Measurements from ENCODE around the gene ELMOD3.
A peak's percentile ranks its signal among the peaks of the same experiment; 100 is the strongest.

DNA sequence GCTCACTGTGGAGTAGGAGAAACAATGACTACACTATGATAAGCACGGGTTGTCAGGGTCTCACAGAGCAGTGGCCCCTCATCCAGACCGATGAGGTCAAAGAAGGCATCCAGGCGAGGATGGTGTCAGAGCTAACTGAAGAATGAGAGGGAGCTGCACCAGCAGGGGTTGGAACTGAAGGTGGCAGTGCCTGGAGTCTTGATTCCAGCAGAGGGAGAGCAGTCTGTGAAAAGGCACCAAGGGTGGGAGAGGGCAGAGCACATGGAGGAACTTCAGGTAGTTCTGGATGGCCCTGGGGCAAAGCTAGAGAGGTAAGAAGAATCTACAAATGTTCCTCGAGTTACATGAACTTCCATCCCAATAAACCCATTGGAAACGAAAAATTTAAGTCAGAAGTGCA, 12.6 kb downstream of the ELMOD3 start:
- TF ChIP-seq RXRA (IDR thresholded peaks at IDR 0.05; ENCODE audit: insufficient read depth, low read depth, low read length) (no peak), POLR2A (IDR thresholded peaks at IDR 0.05; ENCODE audit: control extremely low read depth in 1 of 2, low read depth in 2 of 2, low read length in 2 of 2) (no peak), RAD21 (IDR thresholded peaks at IDR 0.05 in 1 of 2, conservative IDR thresholded peaks at IDR 0.05 in 1 of 2; ENCODE audit: low read depth in 2 of 2, low read length in 2 of 2) (no peak; a peak in 1 of 4 replicates)
- TF ChIP-seq, protein P1, sequence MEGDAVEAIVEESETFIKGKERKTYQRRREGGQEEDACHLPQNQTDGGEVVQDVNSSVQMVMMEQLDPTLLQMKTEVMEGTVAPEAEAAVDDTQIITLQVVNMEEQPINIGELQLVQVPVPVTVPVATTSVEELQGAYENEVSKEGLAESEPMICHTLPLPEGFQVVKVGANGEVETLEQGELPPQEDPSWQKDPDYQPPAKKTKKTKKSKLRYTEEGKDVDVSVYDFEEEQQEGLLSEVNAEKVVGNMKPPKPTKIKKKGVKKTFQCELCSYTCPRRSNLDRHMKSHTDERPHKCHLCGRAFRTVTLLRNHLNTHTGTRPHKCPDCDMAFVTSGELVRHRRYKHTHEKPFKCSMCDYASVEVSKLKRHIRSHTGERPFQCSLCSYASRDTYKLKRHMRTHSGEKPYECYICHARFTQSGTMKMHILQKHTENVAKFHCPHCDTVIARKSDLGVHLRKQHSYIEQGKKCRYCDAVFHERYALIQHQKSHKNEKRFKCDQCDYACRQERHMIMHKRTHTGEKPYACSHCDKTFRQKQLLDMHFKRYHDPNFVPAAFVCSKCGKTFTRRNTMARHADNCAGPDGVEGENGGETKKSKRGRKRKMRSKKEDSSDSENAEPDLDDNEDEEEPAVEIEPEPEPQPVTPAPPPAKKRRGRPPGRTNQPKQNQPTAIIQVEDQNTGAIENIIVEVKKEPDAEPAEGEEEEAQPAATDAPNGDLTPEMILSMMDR (IDR thresholded peaks at IDR 0.05; ENCODE audit: control extremely low read depth in 1 of 3, insufficient read depth in 1 of 3, low read depth in 1 of 3, low read length in 3 of 3): 0 out of 4 replicates have a peak, but pooled peaks of 1 of the 3 experiments have one; percentile 5

Measured in H1 (cell line).